GM12872 (cell line): Measurements from ENCODE around the gene HOMER2.

ENCODE experiments used
- TF ChIP-seq, protein P1 (sequence below): IDR thresholded peaks from 3 replicates; pipeline ENCODE4 v1.5.1; 2011; ENCODE audit warnings: low read depth, mild to moderate bottlenecking, low read length, moderate library complexity; ENCODE audit not compliant: insufficient read depth

Gene HOMER2

GRCh38 chr15:82864967-82865366 is 87.6 kb downstream of the HOMER2 start:
- TF ChIP-seq, protein P1, sequence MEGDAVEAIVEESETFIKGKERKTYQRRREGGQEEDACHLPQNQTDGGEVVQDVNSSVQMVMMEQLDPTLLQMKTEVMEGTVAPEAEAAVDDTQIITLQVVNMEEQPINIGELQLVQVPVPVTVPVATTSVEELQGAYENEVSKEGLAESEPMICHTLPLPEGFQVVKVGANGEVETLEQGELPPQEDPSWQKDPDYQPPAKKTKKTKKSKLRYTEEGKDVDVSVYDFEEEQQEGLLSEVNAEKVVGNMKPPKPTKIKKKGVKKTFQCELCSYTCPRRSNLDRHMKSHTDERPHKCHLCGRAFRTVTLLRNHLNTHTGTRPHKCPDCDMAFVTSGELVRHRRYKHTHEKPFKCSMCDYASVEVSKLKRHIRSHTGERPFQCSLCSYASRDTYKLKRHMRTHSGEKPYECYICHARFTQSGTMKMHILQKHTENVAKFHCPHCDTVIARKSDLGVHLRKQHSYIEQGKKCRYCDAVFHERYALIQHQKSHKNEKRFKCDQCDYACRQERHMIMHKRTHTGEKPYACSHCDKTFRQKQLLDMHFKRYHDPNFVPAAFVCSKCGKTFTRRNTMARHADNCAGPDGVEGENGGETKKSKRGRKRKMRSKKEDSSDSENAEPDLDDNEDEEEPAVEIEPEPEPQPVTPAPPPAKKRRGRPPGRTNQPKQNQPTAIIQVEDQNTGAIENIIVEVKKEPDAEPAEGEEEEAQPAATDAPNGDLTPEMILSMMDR = no peak

- TF ChIP-seq, protein P1 = no peak
Measured at GRCh38 chr15:82862886-82863285, 89.6 kb downstream of the HOMER2 start.

- TF ChIP-seq, protein P1 = no peak
Measured at GRCh38 chr15:82858932-82859331, 93.6 kb downstream of the HOMER2 start.

GRCh38 chr15:82856397-82857170 is 95.9 kb downstream of the HOMER2 start:
- TF ChIP-seq, protein P1 = no peak

- TF ChIP-seq, protein P1 = no peak
Measured at GRCh38 chr15:82855286-82856100, 97.0 kb downstream of the HOMER2 start.

GRCh38 chr15:82854554-82854953 is 98.0 kb downstream of the HOMER2 start:
- TF ChIP-seq, protein P1 = no peak

GRCh38 chr15:82852941-82853561 is 99.5 kb downstream of the HOMER2 start:
- TF ChIP-seq, protein P1 = no peak
